ACHN (cell line): Measurements from ENCODE around the gene LRP10.
A peak's percentile ranks its signal among the peaks of the same experiment; 100 is the strongest.
"Not testable (repeated sequence)": the region's sequence is repeated elsewhere in the genome, so short reads cannot be mapped to it uniquely, and the experiment has no call there.

Experiments
- DNase-seq: peaks from one replicate; pipeline ENCODE4 v3.0.0-alpha.2; 2015
- in situ Hi-C: cut with HindIII; loops from 2 replicates; pipeline ENCODE4 v1.10.0; 2017; ENCODE audit warnings: low sequenced_read_pairs, low pct_ligation_motif_present, low pct_unique_long_range_greater_than_20kb

The LRP10 gene

DNA sequence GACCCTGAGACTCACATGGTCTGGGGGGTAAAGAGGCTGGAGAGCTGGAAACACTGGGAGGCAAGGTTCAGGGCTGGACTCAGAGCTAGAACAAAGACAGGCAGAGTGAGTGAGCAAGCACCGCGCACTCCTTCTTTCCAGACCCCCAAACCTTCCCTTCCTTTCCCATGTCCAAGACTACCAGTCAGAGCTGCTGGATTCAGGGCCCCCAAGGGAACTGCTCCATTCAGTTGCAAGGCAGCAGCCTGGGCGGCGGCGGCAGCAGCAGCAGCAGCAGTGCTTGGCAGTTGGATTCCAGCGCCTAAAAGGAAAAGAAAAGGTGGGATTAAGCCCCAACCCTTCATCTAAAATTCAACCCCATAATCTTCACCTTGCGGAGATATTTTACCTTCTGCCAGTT lies 30.3 kb downstream of the LRP10 start:
- in situ Hi-C loops = no loop called here
- DNase-seq = no peak

DNA sequence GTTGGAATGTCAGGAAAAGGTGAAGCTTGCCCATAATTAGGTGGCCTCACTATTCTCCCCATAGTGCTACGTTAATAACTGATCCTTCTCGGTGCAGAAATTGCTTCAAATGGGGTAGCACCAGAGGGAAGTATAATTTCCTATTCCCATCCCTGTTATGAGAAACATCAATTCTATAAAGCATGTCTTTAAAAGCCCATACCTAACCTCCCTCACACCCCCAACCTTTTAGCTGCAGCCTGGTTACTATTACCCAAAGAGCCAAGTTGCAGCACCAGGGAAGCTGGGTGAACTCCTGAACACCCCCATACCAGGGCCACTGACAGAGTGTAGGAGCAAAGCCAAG lies 32.2 kb downstream of the LRP10 start:
- in situ Hi-C loops = no loop called here

DNA sequence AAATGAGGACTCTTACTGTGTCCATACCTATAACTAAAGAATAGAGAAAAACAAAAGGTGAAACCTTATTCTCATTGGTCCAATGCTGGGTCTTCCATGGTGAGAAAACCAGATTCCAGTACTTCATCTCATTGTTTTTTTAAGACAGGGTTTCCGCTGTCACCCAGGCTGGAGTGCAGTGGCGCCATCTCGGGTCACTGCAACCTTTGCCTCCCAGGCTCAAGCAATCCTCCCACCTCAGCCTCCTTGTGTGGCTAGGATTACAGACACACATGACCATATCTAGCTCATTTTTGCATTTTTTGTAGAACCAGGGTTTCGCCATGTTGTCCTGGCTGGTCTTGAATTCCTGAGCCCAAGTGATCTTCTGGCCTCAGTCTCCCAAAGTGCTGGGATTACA lies 34.1 kb downstream of the LRP10 start:
- in situ Hi-C loops = no loop called here
- no peak for DNase-seq

More for the DNA sequence above, 32.2 kb downstream of the LRP10 start:
- no peak for DNase-seq

DNA sequence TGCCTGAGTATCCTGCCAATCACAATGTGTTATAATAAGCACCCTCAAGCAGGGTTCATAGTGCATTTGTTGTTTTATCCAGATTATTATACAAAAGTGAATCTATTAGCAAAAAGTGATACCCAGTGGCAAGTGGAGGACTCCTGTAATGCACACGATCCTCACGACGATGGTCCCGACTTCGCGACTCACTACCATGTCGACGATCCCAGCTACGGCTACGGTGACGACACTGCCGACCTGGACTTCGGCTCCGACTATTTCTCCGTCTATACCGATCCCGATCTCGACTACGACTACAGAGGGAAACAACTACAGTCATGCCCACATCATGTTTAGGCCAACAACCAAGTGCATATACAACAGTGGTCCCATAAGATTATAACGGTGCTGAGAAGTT lies 34.5 kb downstream of the LRP10 start:
- in situ Hi-C loops = no loop called here
- DNase-seq = no peak

DNA sequence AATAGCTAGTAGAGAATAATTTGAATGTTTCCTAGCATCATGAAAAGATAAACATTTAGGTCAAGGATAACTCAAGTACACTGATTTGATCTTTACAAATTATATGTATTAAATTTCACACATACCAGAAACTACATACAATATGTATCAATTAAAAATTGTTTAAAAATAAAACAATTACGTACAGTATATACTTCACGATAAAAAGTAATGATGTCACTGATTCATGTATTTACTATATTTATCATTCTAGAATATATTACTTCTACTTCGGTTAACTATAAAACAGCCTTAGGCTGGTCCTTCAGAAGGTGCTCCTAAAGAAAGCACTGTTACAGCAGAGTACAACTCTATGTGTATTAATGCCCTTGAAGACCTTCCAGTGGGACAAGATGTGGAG lies 35.9 kb downstream of the LRP10 start:
- no peak for DNase-seq
- in situ Hi-C loops = no loop called here

DNA sequence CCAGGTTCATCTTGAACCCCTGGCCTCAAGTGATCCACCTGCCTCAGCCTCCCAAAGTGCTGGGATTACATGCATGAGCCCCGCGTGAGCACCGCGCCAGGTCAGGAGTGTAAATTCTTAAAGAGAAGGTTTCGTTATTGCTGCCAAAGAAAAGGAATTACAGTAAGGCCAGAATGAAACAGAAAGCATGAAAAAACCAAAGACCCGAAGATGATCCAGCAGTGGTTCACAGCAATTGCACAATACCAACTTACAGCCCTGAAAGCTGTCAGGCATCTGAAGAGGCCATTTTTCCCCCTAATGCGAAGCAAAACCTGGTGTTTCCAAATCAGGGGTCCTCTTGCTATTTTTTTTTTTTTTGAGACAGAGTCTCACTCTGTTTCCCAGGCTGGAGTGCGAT lies 37.1 kb downstream of the LRP10 start:
- in situ Hi-C loops = no loop called here
- DNase-seq = no peak

- in situ Hi-C loops = no loop called here
- DNase-seq = no peak
Measured at GRCh38 chr14:22910916-22911315, 39.4 kb downstream of the LRP10 start.

DNA sequence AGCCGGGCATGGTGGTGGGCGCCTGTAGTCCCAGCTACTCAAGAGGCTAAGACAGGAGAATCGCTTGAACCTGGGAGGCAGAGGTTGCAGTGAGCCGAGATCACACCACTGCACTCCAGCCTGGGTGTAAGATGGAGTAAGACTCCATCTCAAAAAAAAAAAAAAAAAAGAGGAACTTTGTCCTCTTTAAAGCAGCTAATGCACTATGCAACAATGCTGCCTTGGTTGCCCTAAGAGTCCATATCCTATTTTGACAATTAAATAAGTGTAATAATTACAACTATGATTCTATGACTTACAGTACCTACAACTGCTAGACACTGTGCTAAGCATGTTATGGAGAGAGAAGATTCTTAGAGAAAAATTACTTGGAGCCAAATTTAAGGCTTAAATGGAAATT lies 43.3 kb downstream of the LRP10 start:
- DNase-seq, in situ Hi-C loops: not testable (repeated sequence)

DNA sequence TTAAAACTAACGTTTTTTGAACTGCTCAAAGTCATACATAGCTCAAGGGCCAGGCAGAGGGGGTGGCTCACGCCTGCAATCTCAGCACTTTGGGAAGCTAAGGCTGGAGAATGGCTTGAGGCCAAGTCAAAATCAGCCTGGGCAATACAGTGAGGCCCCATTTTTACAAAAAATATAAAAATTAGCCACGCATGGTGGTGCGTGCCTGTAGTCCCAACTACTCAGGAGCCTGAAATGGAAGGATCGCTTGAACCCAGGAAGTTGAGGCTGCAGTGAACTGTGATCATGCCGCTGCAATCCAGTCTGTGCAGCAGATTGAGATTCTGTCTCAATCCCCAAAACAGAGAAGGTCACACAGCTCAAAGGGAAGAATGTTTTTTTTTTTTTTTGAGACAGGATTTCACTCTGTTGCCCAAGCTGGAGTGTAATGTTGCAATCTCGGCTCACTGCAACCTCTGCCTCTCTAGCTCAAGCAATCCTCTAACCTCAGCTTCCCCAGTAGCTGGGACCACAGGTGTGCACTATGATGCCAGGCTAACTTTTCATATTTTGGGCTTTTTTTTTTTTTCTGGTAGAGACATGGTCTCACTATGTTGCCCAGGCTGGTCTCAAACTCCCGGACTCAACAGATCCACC lies 44.5 kb downstream of the LRP10 start:
- DNase-seq = no peak
- in situ Hi-C loops = no loop called here

DNA sequence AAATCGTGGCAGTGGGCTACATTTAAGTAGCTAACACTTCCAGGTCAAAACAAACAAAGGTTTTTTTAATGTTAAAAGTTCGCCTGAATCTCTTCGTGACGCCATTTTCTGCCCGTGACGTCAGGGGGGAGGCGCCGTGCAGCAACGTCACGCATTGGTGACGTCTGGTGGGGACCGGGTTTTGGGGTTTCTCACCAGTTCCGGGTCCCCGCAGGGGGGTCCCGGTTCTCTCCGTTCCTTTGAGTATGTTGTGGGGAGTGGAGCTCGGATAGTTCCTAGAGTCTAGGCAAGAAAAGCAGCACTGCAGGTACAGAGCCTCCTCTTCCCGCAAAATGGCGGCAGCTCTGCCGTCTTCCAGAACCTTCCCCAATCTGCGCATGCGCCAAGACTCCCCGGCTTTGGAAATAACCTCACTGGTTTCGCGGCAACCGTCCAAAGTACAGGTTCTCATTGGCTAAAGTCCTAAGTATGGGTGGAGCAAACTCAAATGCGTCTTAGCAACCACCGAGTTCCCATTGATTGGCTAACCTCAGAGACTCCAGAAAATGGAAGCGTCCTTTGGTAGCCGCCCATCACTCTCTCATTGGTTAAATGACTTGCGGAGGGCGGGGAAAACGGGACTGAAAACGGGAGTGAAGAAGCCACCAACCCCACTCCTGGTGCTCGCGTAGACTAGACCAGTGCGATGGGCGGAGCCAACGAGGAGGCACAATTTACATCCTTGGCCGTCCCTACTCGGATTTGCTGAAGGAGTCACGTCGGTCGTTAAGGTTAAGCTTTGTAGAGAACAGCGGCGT lies 47.5 kb downstream of the LRP10 start, which contains the start of gene RBM23:
RBM23 (minus strand) TSS at position 346 of the 797 bp plus-strand sequence.
- DNase-seq = peak; percentile 99
- in situ Hi-C loops = no loop called here

GRCh38 chr14:22919601-22919921 lies 48.0 kb downstream of the LRP10 start:
- DNase-seq = no peak
- in situ Hi-C loops = no loop called here

DNA sequence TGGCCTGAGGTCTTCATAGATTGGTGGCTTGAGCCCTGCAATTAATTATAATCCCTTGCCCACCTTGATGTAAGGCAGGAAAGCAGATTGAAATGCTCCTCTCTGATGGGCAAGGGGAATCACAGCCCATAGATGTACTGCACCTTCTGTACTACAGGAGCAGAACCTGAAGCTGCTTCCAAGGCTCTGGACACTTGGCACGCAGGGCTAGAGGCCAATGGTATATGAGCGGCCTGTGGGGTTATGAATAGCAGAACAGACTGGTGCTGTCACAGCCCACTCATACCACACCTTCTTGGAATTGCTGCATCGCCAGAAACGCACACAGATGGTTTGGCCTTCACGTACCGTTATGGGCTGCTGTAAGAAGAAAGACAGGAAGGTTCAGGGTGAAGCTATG lies 49.2 kb downstream of the LRP10 start:
- in situ Hi-C loops = no loop called here
- DNase-seq = no peak

GRCh38 chr14:22922294-22922693 lies 50.8 kb downstream of the LRP10 start:
- in situ Hi-C loops = no loop called here
- DNase-seq = no peak

DNA sequence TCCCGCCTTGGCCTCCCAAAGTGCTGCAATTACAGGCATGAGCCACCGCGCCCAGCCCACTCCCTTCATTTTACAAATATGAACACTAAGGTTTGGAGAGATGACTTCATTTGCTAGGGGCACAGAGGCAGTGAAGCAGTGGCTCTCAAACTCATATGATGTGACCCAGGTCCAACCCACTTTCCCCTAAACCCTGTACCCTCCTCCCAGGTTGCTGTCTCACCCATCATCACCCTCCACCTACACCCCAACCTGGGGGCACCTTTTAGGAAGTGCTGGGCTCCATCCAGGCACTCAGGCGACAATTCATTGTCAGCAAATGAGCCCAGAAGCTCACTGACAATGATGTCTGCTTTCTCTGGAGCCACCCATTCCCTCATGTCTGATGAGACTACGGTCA lies 52.2 kb downstream of the LRP10 start:
- in situ Hi-C loops = no loop called here
- DNase-seq = no peak

GRCh38 chr14:22925513-22925912 lies 54.0 kb downstream of the LRP10 start:
- in situ Hi-C loops = no loop called here
- no peak for DNase-seq

- in situ Hi-C loops = no loop called here
- no peak for DNase-seq
Measured at GRCh38 chr14:22926316-22926715, 54.8 kb downstream of the LRP10 start.

DNA sequence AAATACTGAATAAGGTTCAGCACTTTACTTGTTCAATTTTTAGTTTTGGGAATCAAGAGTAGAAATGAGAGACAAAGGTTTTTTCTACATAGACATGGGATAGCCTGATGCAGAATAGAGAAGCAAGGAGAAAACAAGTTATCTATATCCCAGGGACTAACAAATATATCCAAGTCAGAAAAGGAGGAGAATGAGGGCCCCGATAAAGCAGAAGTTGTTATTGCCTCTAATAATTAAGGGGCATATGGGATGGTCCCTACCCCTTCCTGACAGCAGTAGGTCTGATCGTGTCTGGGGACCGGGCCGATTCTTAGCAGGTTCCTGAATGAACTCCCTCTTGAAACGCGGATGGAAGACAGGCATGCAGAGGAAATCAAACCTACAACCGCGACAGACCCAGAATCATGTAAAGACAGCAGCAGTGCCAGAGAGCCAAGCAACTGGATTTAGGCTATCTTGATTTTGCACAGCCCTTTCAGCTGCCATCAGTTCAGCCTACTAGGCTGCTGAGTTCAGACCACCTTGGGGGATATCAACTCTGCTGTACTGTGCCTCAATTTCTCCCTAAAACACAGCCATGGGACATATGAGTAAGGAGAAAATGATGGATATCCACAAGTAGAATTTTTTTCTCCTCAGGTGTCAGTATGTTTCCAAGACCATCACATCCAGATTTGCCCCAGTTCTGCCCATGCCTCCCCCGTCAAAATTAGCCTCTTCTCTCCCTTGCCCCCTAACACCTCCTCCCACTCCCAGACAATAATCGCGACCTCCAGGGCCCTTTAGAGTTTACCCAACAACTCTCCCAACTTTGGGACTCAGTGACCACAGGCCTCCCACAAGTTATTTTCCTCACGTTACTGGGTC lies 56.9 kb downstream of the LRP10 start:
- in situ Hi-C loops = no loop called here

DNA sequence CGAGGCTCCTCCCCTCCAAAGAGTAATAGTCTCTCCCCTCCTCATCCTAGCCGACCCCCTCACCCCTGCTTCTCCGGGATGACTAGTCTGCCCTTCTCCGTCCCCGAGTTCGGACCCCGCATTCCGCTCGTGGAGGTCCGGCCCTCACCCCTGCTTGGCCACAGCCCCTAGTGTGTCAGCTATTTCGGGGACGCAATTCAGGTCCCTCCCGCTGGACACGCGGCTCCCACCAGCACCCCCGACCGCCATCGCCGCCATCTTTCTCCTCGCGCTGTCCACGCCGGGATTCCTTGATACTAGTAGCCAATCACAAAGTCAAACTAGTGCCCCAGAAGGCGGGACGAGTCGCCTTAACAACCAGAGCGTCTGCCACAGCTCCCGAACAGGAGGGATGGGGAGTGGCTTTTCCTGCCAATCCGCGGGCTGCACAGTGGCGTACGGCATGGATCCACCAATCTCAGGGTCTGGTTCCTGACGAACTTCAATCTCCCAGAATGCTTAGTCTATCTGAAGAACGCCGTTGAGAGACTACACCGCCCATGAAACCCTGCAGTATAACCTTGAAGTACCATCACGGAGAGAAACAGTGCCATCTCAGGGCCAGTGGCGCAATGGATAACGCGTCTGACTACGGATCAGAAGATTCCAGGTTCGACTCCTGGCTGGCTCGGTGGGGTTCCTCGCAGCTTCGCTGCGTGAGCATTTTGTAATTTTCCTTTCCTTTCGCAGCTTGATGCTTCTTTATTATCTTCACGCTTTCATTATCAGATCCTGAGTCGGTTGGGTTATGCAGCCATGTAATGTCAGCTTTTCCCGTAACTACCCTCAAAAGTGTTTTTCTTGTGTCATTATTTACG lies 57.8 kb downstream of the LRP10 start, which contains the start of gene PRMT5:
PRMT5 (minus strand) TSS at position 273 of the 857 bp plus-strand sequence; CDS start at position 258, 15 bp downstream.
- in situ Hi-C loops = no loop called here
- peak; percentile 98 for DNase-seq

More for the DNA sequence above, 56.9 kb downstream of the LRP10 start:
- no peak for DNase-seq
